Measurements from ENCODE around the gene IFNA6.

GRCh38 chr9:21395778-21396717, 45.4 kb upstream of the IFNA6 start:
- TF ChIP-seq CTCF (IDR thresholded peaks at IDR 0.05): peak; percentile 95
- no peak for TF ChIP-seq EZH2 (IDR thresholded peaks at IDR 0.05)
